GM18520 (cell line): ENCODE measurements around the gene NCAPG2.

Experiments used
- ATAC-seq: cut with Tn5 transposase; IDR thresholded peaks from one replicate; pipeline ENCODE4 v1.9.1; 2021; ENCODE audit not compliant: unreplicated experiment

NCAPG2 gene

DNA sequence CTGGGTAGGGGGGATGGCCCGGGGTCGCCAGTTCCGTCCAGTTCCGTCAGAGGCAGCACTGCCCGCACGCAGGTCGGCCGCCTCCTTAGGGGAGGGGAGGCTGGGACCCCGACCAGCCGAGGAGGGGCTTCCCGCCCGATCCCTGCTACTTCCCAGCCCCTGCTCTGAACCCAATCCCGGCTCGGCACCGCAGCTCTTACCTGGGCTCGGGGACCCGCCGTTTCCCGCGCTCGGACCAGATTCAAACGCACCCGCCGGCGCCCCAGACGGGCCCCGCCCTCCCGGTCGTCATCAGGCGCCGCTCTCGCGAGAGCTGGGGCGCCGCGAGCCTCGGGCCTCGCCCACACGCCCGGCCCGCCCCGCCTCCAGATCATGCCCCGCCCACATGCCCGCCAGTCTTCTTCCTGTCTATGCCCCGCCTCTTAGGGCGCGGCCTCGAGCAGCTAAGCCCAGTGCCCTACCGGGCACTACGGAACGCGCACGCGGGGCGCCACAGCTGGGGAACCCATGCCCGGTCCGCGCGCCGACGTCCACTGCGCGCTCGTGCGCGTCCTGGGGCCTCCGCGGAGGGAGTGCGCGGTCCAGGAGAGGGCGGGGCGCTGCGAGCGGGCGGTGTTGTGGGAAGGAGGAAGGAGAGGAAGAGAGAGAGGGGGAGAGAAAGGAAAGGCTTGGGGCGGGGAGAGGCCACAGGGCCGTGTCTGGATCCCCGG is at the start of gene NCAPG2:
NCAPG2 (minus strand) TSS at position 281 of the 710 bp plus-strand sequence. CDS start 2,905 bp downstream, outside the sequence.
- peak; percentile 98 for ATAC-seq

DNA sequence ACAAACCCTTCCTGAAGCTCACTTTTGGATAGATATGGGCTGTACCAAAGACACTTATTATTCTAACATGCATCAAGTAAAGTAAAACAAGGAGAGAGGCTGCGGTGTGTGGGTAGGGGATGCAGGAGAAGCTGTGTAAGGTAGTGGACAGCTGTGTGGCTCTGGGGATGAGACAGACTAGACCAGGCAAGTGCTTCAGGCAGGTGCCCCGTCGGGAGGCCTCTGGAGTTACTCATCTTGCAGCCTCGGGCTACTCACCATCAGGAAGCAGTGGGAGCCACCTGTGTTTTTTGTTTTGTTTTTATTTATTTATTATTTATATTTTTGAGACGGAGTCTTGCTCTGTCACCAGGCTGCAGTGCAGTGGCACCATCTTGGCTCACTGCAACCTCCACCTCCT is 49.3 kb upstream of the NCAPG2 start:
- no peak for ATAC-seq

DNA sequence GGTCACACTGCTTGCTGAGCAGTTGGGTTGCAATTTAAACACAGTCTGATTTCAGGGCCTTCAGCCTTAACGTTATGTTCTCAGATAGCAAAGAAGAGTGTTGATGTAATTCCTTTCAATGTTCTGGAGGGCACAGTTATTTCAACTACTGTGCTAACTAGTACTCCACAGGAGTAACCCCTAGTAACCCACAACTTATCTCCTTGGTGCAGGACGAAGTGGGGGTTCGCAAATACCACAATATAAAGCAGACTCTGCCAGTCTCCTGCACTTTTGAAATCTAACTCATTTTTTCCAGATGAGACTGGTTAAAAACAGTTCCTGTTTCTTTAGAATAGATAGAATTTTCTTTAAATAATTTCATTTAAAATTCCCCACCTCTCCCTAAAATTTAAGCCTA is 47.1 kb upstream of the NCAPG2 start:
- no peak for ATAC-seq

DNA sequence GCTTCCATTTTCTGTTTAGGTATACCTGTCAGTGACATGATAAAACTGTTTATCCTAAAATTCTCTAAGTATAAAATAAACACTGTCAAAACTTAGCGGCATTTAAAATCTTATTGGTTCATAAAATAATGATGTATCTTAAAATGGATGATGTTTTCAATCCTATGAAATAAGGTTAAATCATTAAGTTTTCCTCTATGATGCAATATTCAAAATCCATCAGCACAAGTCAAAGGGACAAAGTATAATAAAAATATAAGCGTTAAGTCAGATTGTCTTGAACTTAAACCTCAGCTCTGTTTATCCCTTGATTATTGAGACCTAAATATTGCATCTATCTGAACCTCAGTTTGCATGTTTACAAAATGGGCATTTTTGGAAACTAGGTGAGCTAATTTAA is 46.6 kb upstream of the NCAPG2 start:
- no peak for ATAC-seq

DNA sequence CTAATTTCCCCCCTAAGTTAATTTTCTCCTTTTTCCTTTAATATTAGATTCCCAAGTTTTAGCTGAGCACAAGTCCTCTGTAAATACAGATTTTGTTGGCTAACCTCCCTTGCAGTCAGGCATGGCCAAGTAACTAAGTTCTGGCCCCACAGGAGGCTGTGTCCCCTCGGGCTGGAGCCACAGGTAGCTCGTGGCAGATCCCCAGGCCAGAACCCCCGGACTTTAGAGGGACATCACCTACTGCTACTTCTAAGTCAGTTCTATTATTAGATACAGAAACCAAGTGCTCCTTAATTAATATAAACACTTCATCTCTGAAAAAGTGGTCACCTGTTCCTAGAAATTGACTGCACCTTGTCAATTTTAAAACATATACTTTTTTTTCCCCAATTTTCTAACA is 46.1 kb upstream of the NCAPG2 start:
- no peak for ATAC-seq

DNA sequence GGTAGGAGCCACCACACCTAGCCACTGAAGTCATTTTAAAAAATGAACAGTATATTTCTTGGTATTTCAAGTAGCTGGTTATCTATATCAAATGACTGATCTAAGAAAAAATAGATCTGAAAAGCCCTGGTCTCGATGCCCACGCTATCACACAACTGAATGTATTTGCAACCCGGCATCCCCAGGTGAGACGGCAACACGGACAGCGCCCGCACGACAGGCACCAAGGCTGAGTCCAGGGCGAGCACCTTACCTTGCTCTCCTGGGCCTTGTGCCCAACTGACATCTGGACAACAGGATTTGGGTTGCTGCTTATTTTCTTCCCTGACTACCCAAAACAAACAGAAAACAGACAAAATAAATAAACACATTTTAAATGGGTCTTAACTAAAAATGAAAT is 44.8 kb upstream of the NCAPG2 start:
- ATAC-seq = no peak

GRCh38 chr7:158748335-158748734 is 43.7 kb upstream of the NCAPG2 start:
- no peak for ATAC-seq

DNA sequence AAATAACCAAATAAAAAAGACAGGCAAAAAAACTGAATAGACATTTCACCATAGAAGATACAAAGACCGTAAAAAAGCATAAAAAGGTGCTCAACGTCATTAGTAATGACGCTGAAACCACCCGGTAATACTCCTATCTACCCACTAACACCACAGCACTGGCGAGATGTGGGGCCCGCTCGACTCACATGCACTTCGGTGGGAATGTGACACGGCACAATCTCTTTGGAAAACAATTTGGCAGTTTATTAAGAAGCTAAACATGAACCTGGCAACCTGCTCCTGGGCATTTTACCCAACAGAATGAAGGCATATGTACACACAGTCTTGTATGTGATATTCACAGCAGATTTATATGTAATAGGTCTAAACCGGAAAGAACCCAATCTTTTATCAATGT is 42.8 kb upstream of the NCAPG2 start:
- ATAC-seq = no peak

DNA sequence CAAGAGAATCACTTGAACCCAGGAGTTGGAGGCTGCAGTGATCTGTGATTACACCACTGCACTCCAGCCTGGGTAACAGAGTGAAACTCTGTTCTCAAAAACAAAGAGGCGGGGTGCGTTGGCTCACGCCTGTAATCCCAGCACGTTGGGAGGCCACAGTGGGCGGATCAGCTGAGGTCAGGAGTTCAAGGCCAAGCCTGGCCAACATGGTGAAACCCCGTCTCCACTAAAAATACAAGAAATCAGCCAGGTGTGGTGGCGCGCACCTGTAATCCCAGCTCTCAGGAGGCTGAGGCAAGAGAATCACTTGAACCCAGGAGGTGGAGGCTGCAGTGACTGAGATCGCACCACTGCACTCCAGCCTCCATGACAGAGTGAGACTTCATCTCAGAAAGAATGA is 42.4 kb upstream of the NCAPG2 start:
- ATAC-seq = no peak

- no peak for ATAC-seq
Observed at GRCh38 chr7:158745057-158745715, 40.6 kb upstream of the NCAPG2 start.

GRCh38 chr7:158744070-158744469 is 39.5 kb upstream of the NCAPG2 start:
- no peak for ATAC-seq

- ATAC-seq = no peak
Observed at GRCh38 chr7:158743219-158743618, 38.6 kb upstream of the NCAPG2 start.

GRCh38 chr7:158742065-158742821 is 37.6 kb upstream of the NCAPG2 start:
- ATAC-seq = no peak

GRCh38 chr7:158741294-158741666 is 36.7 kb upstream of the NCAPG2 start:
- no peak for ATAC-seq

GRCh38 chr7:158740657-158741293 is 36.2 kb upstream of the NCAPG2 start:
- ATAC-seq = no peak

- no peak for ATAC-seq
Observed at GRCh38 chr7:158740013-158740656, 35.5 kb upstream of the NCAPG2 start.

GRCh38 chr7:158738841-158739240 is 34.2 kb upstream of the NCAPG2 start:
- ATAC-seq = no peak

DNA sequence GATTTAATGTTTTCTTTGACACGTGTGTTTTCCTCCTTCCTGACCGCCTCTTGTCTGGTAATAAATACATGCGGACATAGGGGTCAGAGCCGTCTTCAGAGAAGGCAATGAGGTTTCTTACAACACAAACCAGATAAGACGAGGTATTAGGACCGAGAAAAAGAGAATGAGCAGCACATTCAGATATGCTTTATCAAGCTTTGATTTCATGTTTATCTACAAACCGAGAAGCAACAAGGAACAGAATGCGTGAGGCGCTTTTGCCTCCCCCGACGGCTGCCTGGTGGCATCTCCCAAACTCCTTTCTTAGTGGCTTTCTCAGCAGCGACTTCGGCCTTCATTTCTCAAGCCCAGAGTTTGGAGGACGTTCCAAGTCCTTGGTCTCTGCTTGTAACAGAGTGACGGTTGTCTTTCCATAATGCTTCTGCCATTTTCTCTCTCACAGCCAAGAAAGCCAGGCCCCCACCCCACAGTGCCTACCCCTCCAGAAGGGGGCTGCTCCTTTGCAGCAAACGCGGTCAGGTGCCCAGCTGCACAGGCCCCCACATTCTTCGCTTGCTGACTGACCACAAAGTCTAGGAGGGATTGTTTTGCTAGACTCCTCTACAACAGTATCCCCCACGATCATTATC is 32.6 kb upstream of the NCAPG2 start:
- ATAC-seq = no peak

DNA sequence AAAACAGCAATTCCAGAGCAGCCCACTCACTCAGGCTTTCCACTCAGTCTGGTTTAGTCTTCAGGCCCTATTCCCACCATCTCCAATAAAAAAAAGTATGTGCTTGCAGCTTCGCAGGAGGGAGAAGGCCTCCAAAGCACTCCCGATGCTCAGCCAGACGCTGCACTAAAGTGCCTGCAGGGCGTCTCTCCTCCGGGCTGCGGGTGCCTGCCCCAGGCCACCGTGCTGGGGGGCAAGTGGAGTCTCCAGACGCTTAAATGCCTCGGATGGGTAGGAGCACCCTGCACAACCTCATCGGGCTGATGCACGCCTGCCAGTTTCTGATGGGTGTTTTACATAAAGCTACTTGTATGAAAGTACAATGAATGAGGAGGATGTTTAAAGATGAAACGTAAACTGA is 31.3 kb upstream of the NCAPG2 start:
- ATAC-seq = no peak

DNA sequence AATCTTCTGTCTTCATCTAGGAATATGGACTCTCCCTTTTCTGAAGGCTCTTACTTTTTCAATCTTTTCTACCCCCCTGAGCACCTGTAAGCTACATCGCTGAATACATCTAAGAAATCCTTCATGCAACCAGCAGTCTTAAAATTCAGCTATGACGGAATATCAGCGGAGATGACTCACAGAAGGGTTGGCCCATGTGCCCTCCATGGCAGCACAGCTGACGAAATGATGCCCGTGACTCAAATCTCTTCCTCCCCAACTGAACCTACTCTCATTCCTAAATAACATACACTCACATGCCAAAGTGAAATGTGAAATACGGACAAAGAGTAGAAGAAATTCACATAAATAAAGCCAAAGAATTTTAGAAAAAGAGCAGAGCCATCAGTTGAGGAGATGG is 30.3 kb upstream of the NCAPG2 start:
- ATAC-seq = no peak
